LNCaP clone FGC (cell line): ENCODE measurements around the gene CITED2.
"Not testable (repeated sequence)": the region's sequence is repeated elsewhere in the genome, so short reads cannot be mapped to it uniquely, and the experiment has no call there.

Experiments used
- DNase-seq: peaks from one replicate; pipeline ENCODE4 v3.0.0-alpha.2; 2011; ENCODE audit warnings: low read depth
- H3K4me3 ChIP-seq: 2 replicates; pipeline ENCODE4 v1.5.1; 2011; ENCODE audit warnings: mild to moderate bottlenecking, low read depth, low read length, control low read depth
- CTCF ChIP-seq: IDR thresholded peaks from 2 replicates; pipeline ENCODE4 v1.5.1; 2012; ENCODE audit warnings: mild to moderate bottlenecking; ENCODE audit not compliant: control insufficient read depth, insufficient read depth; ENCODE audit errors: extremely low read depth

The CITED2 gene

GRCh38 chr6:139364982-139365379 lies 9.5 kb downstream of the CITED2 start:
- H3K4me3 ChIP-seq, result no peak overlapping the region
- no peak for TF ChIP-seq CTCF
- DNase-seq, result no peak

GRCh38 chr6:139364302-139364981 lies 10.0 kb downstream of the CITED2 start:
- no peak overlapping the region for H3K4me3 ChIP-seq
- DNase-seq, result no peak
- TF ChIP-seq CTCF, result peak; percentile 45

GRCh38 chr6:139363797-139364196 lies 10.7 kb downstream of the CITED2 start:
- not testable (repeated sequence) for H3K4me3 ChIP-seq, DNase-seq

- H3K4me3 ChIP-seq, DNase-seq: not testable (repeated sequence)
Observed at GRCh38 chr6:139363123-139363522, 11.3 kb downstream of the CITED2 start.

- TF ChIP-seq CTCF, result no peak
- DNase-seq, result no peak
- H3K4me3 ChIP-seq, result no peak overlapping the region
Observed at GRCh38 chr6:139361211-139361610, 13.2 kb downstream of the CITED2 start.

- no peak for DNase-seq
- no peak overlapping the region for H3K4me3 ChIP-seq
- no peak for TF ChIP-seq CTCF
Observed at GRCh38 chr6:139356924-139357323, 17.5 kb downstream of the CITED2 start.

- H3K4me3 ChIP-seq, result no peak overlapping the region
- no peak for TF ChIP-seq CTCF
- DNase-seq, result no peak
Observed at GRCh38 chr6:139355777-139356445, 18.5 kb downstream of the CITED2 start.

- TF ChIP-seq CTCF, result no peak
- H3K4me3 ChIP-seq, result no peak overlapping the region
- no peak for DNase-seq
Observed at GRCh38 chr6:139355172-139355571, 19.3 kb downstream of the CITED2 start.
